ENCODE results near the gene SNRNP200.

DNA sequence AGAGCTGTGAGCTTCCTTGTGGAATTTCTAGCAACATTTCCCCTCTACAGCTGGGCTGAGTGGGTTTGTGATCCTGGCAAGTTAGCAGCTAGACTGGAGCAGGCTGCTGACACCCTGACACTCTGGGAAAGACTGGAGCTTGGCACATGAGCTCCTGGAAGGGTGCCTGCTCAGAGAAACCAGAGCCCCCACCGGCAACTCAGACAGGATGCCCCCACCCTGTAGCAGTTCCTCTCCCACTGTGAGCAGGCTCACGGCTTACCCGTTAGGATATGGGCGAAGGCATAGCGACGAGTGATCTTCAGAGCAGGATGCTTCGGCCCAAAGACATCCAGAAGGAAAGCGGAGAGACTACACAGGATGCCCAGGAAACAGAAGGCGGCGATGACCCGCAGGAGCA lies 50.8 kb downstream of the SNRNP200 start:
- no peak for TF ChIP-seq CTCF (IDR thresholded peaks at IDR 0.05)
- no peak for TF ChIP-seq POLR2A (IDR thresholded peaks at IDR 0.05)
